ENCODE results near the gene ITPK1. TPM values are rescaled to one million over a fixed set of nuclear protein-coding genes. Genes with fewer than 3 reads are reported as not detected.
A peak's percentile ranks its signal among the peaks of the same experiment; 100 is the strongest.
"Not testable (repeated sequence)": the region's sequence is repeated elsewhere in the genome, so short reads cannot be mapped to it uniquely, and the experiment has no call there.

ITPK1 gene
- polyA plus RNA-seq, result 43.1 TPM

- Mint-ChIP-seq H3K27me3 (no peaks in the 10 kb centered on the region), H3K9me3 (no peaks in the 10 kb centered on the region), H3K4me3 (peak within 1 kb of the TSS; percentile 79 to 97 (median 92)), H3K36me3 (no peaks in the 10 kb centered on the region), H3K4me1 (peaks cover 19 to 25% (median 21%) of the 10 kb centered on the region in 3 donors), H3K27ac (peak within 1 kb of the TSS; percentile 82 to 92 (median 84))
Observed at GRCh38 chr14:93115821-93116675, at the start of gene ITPK1. Gene ITPK1, minus strand, starts transcription at chr14:93115925. Its CDS starts 762 bp downstream, at chr14:93115163.

- Mint-ChIP-seq H3K9me3 (no peaks in the 10 kb centered on the region), H3K4me1 (no peaks in the 10 kb centered on the region), H3K4me3 (no peak overlapping the region), H3K36me3 (no peaks in the 10 kb centered on the region), H3K27ac (no peak overlapping the region), H3K27me3 (no peaks in the 10 kb centered on the region)
Observed at GRCh38 chr14:93163564-93163963, 47.8 kb upstream of the ITPK1 start.

DNA sequence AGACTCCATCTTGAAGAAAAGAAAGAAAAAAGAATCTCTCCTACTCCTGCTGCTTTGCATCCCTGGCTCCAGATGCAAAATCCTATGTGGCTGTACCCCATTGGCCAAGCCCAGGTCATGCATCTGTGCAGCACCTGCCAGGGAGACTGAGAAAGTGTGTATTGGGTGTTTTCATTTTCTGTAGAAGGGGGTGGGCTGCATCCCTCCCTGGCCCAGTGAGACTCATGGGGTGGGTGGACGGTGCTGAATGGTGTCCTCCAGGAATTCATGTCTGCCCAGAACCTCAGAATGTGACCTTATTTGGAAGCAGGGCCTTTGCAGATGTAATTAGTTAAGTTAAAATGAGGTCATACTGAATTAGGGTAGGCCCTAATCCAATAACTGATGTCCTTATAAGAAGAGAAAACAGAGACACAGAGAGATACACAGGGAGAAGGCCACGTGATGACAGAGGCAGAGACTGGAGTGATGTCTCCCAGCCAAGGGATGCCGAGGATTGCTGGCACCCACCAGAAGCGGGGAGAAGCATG is 45.8 kb upstream of the ITPK1 start:
- H3K4me3 Mint-ChIP-seq, result no peak overlapping the region
- no peak overlapping the region for H3K27ac Mint-ChIP-seq
- H3K36me3 Mint-ChIP-seq, result no peaks in the 10 kb centered on the region
- no peaks in the 10 kb centered on the region for H3K27me3 Mint-ChIP-seq
- no peaks in the 10 kb centered on the region for H3K9me3 Mint-ChIP-seq
- no peaks in the 10 kb centered on the region for H3K4me1 Mint-ChIP-seq

- no peaks in the 10 kb centered on the region for H3K36me3 Mint-ChIP-seq
- H3K27ac Mint-ChIP-seq, result no peak overlapping the region
- H3K9me3 Mint-ChIP-seq, result no peaks in the 10 kb centered on the region
- H3K4me1 Mint-ChIP-seq, result no peaks in the 10 kb centered on the region
- H3K4me3 Mint-ChIP-seq, result no peak overlapping the region
- H3K27me3 Mint-ChIP-seq, result no peaks in the 10 kb centered on the region
Observed at GRCh38 chr14:93160353-93160801, 44.7 kb upstream of the ITPK1 start.

DNA sequence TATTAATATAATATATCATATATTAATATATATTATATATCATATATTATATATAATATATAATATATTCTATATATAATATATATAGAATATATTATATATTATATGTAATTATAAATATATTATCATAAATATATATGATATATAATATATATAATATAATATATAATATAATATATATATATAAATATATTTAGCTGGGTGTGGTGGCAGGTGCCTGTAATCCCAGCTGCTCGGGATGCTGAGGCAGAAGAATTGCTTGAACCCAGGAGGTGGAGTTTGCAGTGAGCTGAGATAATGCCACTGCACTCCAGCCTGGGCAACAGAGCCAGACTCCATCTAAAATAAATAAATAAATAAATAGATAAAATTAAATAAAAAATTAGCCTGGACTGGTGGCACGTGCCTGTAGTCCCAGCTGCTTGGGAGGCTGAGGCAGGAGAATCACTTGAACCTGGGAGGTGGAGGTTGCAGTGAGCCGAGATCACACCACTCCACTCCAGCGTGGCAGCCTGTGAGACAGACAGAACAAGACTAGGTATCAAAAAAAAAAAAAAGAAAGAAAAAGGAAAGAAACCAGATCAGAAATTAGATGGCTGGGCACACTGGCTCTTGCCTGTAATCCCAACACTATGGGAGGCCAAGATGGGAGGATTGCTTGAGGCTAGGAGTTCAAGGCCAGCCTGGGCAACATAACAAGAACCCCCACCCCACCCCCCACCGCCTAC is 44.1 kb upstream of the ITPK1 start:
- H3K4me3 Mint-ChIP-seq, H3K9me3 Mint-ChIP-seq: not testable (repeated sequence)

DNA sequence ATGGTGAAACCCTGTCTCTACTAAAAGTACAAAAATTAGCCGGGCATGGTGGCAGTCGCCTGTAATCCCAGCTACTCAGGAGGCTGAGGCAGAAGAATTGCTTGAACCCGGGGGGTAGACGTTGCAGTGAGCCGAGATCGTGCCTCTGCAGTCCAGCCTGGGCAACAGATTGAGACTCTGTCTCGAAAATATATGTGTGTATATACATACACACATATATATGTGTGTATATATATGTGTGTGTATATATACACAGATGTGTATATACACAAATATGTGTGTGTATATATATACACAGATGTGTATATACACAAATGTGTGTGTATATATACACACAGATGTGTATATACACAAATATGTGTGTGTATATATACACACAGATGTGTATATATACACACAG is 42.6 kb upstream of the ITPK1 start:
- not testable (repeated sequence) for H3K4me3 Mint-ChIP-seq, H3K27me3 Mint-ChIP-seq, H3K4me1 Mint-ChIP-seq, H3K9me3 Mint-ChIP-seq, H3K36me3 Mint-ChIP-seq, H3K27ac Mint-ChIP-seq

More for the DNA sequence above, 44.1 kb upstream of the ITPK1 start:
- H3K36me3 Mint-ChIP-seq, H3K4me1 Mint-ChIP-seq, H3K27me3 Mint-ChIP-seq, H3K27ac Mint-ChIP-seq: not testable (repeated sequence)

DNA sequence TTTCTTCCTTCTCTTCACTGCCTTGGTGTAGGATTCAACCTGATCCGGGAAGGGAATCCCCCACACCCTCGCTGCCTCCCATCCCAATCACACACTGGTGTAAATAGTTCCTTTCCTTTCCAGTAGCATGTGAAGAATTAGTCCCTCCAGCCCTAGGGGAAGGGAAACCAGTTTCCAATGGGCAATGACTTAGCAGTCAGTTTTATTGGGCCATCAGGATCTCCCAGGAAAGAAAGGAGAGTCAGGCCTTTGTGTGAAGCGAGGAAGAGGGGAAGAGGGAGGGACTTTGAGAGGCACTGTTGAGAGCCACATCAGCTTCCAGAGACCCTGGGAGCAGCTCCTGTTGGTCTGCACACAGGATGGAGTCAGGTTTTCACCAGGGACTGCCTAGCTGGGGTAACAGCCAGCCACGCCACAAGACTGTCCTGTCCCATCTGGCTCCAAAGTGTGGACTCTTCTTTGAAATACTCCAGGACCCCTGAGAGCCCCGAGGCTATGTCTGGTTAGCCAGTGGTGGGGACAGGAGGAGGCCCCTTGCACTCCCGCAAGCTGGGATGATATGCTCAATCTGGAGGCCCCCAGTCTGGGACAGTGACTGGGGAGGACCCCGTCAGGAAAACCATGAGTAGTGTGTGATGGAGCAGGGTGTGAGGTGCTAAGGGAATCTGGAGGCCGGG is 41.1 kb upstream of the ITPK1 start:
- Mint-ChIP-seq H3K36me3 (no peaks in the 10 kb centered on the region), H3K4me1 (peaks cover 0 to 2% (median 0%) of the 10 kb centered on the region in 3 donors), H3K27ac (no peak overlapping the region), H3K27me3 (no peaks in the 10 kb centered on the region), H3K9me3 (no peaks in the 10 kb centered on the region), H3K4me3 (no peak overlapping the region)

DNA sequence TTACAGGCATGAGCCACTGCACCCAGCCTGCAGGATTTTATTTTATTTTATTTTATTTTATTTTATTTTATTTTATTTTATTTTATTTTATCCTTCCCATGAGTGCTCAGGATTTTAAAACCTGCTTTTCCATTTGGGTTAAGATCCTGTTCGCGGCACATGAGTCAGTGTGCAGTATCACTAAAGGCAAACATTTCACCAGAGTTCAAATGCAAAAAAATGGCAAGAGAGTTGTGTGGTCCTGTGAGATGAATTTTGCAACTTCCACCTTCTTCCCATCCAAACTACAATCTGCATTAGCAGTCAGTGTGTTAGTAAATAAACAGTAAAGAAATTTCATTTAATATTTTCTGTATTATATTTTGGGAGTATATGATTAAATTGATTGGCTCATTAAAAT is 39.9 kb upstream of the ITPK1 start:
- peaks cover 3% of the 10 kb centered on the region for H3K27me3 Mint-ChIP-seq
- H3K9me3 Mint-ChIP-seq, result no peaks in the 10 kb centered on the region
- no peaks in the 10 kb centered on the region for H3K36me3 Mint-ChIP-seq
- no peak overlapping the region for H3K27ac Mint-ChIP-seq
- H3K4me3 Mint-ChIP-seq, result no peak overlapping the region
- H3K4me1 Mint-ChIP-seq, result peaks cover 0 to 2% (median 1%) of the 10 kb centered on the region in 3 donors

GRCh38 chr14:93153121-93153520 is 37.4 kb upstream of the ITPK1 start:
- Mint-ChIP-seq H3K4me3 (no peak overlapping the region), H3K27ac (no peak overlapping the region), H3K27me3 (peaks cover 3% of the 10 kb centered on the region), H3K9me3 (no peaks in the 10 kb centered on the region), H3K36me3 (no peaks in the 10 kb centered on the region), H3K4me1 (peaks cover 0 to 2% (median 1%) of the 10 kb centered on the region in 3 donors)

GRCh38 chr14:93150227-93151208 is 34.8 kb upstream of the ITPK1 start:
- Mint-ChIP-seq H3K27me3 (peaks cover 7% of the 10 kb centered on the region), H3K4me3 (no peak overlapping the region), H3K9me3 (no peaks in the 10 kb centered on the region), H3K36me3 (no peaks in the 10 kb centered on the region), H3K27ac (peak overlapping the region in 1 of 3 donors; percentile 4), H3K4me1 (peaks cover 0 to 3% (median 2%) of the 10 kb centered on the region in 3 donors)

GRCh38 chr14:93148979-93149378 is 33.3 kb upstream of the ITPK1 start:
- Mint-ChIP-seq H3K4me1 (peaks cover 0 to 3% (median 2%) of the 10 kb centered on the region in 3 donors), H3K27ac (no peak overlapping the region), H3K4me3 (no peak overlapping the region), H3K36me3 (no peaks in the 10 kb centered on the region), H3K9me3 (no peaks in the 10 kb centered on the region), H3K27me3 (peaks cover 11% of the 10 kb centered on the region)

GRCh38 chr14:93146119-93146518 is 30.4 kb upstream of the ITPK1 start:
- H3K27ac Mint-ChIP-seq, result no peak overlapping the region

DNA sequence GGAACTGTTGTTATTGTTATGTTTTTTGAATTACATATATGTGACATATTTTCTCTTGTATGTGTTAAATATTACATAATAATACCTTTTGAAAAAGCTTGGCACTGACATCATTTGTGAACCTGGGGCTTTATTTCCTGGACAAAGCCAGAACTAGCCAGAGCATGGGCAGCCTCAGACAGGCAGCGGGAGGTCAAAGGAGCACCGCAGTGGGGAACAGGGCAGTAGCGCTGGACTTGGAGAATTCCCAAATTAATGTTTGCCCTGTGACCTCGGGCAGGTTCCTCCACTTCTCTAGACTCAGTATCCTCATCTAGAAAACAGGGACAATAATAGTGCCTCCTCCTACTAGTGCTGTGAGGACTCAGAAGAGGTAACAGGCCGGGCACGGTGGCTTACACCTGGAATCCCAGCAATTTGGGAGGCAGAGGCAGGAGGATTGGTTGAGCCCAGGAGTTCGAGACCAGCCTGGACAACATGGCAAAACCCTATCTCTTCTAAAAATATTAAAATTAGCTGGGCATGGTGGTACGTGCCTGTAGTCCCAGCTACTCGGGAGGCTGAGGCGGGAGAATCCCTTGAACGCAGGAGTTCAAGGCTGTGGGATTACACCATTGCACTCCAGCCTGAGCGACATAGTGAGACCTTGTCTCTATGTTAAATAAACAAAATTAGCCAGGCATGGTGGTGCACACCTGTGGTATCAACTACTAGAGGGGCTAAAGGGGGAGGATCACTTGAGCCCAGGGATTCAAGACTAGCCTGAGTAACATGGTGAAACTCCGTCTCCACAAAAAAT is 27.3 kb upstream of the ITPK1 start:
- H3K4me1 Mint-ChIP-seq, result peaks cover 4 to 6% (median 5%) of the 10 kb centered on the region in 3 donors

More at GRCh38 chr14:93146119-93146518, 30.4 kb upstream of the ITPK1 start:
- no peaks in the 10 kb centered on the region for H3K36me3 Mint-ChIP-seq
- no peaks in the 10 kb centered on the region for H3K9me3 Mint-ChIP-seq
- peaks cover 8% of the 10 kb centered on the region for H3K27me3 Mint-ChIP-seq
- no peak overlapping the region for H3K4me3 Mint-ChIP-seq
- peaks cover 0 to 2% (median 0%) of the 10 kb centered on the region in 3 donors for H3K4me1 Mint-ChIP-seq

More for the DNA sequence above, 27.3 kb upstream of the ITPK1 start:
- Mint-ChIP-seq H3K9me3 (no peaks in the 10 kb centered on the region), H3K36me3 (no peaks in the 10 kb centered on the region), H3K27me3 (peaks cover 8% of the 10 kb centered on the region), H3K4me3 (no peak overlapping the region), H3K27ac (no peak overlapping the region)

Measured in IgD-negative memory B cell (primary cell).